Mucosa of descending colon (tissue), 3 donors: Measurements from ENCODE around the gene LRRC47. TPM values are rescaled to one million over a fixed set of nuclear protein-coding genes. Genes with fewer than 3 reads are reported as not detected.

ENCODE experiments used
- ATAC-seq: fragments of 200-7000 bp; cut with Tn5 transposase; one replicate; pipeline ENCODE4 v1.9.1; 2020; ENCODE audit warnings: mild to moderate bottlenecking, moderate library complexity
- DNase-seq, 3 donors: peaks; one replicate each; pipeline ENCODE4 v3.0.0-alpha.2; 2020
- H3K36me3 ChIP-seq: fragments of 200-600 bp; one replicate; pipeline ENCODE4 v1.8.0; 2021; ENCODE audit warnings: low read depth, mild to moderate bottlenecking
- H3K4me1 ChIP-seq: fragments of 200-600 bp; one replicate; pipeline ENCODE4 v1.8.0; 2021; ENCODE audit warnings: low read depth, mild to moderate bottlenecking
- H3K4me3 ChIP-seq: fragments of 200-600 bp; one replicate; pipeline ENCODE4 v1.8.0; 2021; ENCODE audit warnings: mild to moderate bottlenecking
- H3K9me3 ChIP-seq: fragments of 200-600 bp; one replicate; pipeline ENCODE4 v1.8.0; 2021; ENCODE audit warnings: mild to moderate bottlenecking
- intact Hi-C, 2 donors: fragments of 100-400 bp; cut with DNase I in 1 of 2; cut with micrococcal nuclease in 1 of 2; formaldehyde crosslinking; loops; one replicate each; pipeline versions ENCODE4 v1.11.0 to v1.11.1; 2022; cut with DNase I, micrococcal nuclease
- long read RNA-seq, 2 donors: library from polyadenylated mRNA; unstranded; transcript quantifications; one replicate each; pipeline ENCODE4 v2.0.0, GENCODE V29; 2019 to 2021
- total RNA-seq, 3 donors: library from RNA; stranded (reverse); fragmentation: NEBNext Ultra II Directional in 2 of 3; extraction: Animal tissue kit (Norgen Biotek cat#: 25700) in 2 of 3; gene quantifications; one replicate each; pipeline versions ENCODE4 v1.2.1 to v1.2.4, GENCODE V29; 2021 to 2023
- TF ChIP-seq, protein P1 (sequence below): fragments of 200-600 bp; IDR thresholded peaks from one replicate; pipeline ENCODE4 v1.8.0; 2022; ENCODE audit warnings: antibody characterized with exemption, mild to moderate bottlenecking
- donor health status: DM: no; HTN: no; CAD: no; lungs with moderate emphysema.
- donor health status: DM: no; HTN: no; CAD: no.
- donor health status: DM: no; HTN: yes; CAD: no.

Gene LRRC47
- 10 to 100 TPM; 33.2 to 58.9 (median 34.7) TPM for total RNA-seq
- long read RNA-seq, donor 1, full-length matches to known transcripts: 192 of 210 reads
- long read RNA-seq, donor 1, partial matches to known transcripts: 15 of 210 reads
- long read RNA-seq, donor 1, other reads (novel, unspliced or antisense): 3 of 210 reads
- long read RNA-seq, donor 2, full-length matches to known transcripts: 20 of 24 reads
- long read RNA-seq, donor 2, partial matches to known transcripts: 3 of 24 reads
- long read RNA-seq, donor 2, other reads (novel, unspliced or antisense): 1 of 24 reads

DNA sequence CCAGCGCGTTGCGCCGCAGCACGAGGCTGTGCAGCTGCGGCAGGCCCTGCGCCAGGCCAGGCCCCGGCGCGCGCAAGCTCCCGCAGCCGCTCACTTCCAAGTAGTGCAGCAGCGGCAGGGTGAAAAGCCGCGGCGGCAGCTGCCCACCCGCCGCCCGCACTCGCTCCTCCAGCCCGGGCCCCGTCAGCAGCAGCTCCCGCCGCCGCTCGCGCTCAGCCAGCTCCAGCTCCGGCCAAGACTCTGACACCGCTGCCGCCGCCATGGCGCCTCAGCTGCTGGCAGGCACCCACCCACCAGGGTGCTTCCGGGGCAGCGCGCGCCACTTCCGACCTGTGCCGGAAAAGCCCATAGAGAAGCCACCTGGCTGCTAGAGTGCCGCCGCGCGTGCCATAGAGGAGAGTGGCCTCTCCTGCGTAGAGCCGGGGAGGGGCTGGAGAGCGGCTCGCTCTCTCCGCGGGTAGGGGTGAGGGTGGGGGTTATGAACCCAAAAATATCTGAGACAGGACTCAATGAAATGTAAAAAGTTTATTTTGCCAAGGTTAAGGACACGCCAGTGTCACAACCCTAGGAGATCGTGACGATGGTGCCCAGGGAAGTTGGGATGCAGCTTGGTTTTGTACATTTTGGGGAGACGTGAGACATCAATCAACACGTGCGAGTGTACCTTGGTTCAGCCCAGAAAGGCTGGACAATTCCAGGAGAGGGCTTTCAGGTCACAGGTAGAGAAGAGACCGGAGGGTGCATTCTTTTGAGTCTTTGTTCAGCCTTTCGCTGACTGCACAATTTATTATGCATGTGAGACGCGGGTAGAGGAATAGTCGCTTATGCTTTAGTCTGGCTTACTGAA, at the start of gene LRRC47:
Gene LRRC47, minus strand, starts transcription at position 284 of the 847 bp plus-strand sequence. Its CDS starts 22 bp downstream, at position 262.
- H3K9me3 ChIP-seq: no peaks in the 10 kb centered on the region
- ATAC-seq (peak; percentile 100), DNase-seq (peak; percentile 95 to 96 (median 96))
- H3K4me3 ChIP-seq: peak within 1 kb of the TSS; percentile 95
- TF ChIP-seq, protein P1, sequence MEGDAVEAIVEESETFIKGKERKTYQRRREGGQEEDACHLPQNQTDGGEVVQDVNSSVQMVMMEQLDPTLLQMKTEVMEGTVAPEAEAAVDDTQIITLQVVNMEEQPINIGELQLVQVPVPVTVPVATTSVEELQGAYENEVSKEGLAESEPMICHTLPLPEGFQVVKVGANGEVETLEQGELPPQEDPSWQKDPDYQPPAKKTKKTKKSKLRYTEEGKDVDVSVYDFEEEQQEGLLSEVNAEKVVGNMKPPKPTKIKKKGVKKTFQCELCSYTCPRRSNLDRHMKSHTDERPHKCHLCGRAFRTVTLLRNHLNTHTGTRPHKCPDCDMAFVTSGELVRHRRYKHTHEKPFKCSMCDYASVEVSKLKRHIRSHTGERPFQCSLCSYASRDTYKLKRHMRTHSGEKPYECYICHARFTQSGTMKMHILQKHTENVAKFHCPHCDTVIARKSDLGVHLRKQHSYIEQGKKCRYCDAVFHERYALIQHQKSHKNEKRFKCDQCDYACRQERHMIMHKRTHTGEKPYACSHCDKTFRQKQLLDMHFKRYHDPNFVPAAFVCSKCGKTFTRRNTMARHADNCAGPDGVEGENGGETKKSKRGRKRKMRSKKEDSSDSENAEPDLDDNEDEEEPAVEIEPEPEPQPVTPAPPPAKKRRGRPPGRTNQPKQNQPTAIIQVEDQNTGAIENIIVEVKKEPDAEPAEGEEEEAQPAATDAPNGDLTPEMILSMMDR: no peak
- H3K36me3 ChIP-seq: no peaks in the 10 kb centered on the region
- peaks cover 26% of the 10 kb centered on the region for H3K4me1 ChIP-seq
- intact Hi-C loops: no loop called here

DNA sequence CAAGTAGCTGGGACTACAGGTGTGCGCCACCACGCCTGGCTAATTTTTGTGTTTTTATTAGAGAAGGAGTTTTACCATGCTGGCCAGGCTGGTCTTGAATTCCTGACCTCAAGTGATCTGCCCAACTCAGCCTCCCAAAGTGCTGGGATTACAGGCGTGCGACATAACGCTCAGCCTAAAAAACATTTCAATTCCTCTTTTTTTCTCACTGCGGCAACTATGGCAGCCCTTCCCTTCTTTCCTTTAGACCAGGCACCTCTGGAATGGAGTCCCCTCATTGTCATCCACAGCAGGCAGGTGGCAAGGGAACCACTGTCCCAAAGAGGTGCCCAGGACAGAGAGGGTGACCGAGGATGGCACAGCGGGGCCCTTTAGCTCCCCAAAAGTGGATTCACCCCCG, 46.6 kb upstream of the LRRC47 start:
- DNase-seq: no peak
- TF ChIP-seq, protein P1: no peak
- no peaks in the 10 kb centered on the region for H3K4me1 ChIP-seq
- H3K4me3 ChIP-seq: no peak overlapping the region
- intact Hi-C loops: no loop called here
- no peaks in the 10 kb centered on the region for H3K9me3 ChIP-seq
- ATAC-seq: no peak
- peaks cover 9% of the 10 kb centered on the region for H3K36me3 ChIP-seq

DNA sequence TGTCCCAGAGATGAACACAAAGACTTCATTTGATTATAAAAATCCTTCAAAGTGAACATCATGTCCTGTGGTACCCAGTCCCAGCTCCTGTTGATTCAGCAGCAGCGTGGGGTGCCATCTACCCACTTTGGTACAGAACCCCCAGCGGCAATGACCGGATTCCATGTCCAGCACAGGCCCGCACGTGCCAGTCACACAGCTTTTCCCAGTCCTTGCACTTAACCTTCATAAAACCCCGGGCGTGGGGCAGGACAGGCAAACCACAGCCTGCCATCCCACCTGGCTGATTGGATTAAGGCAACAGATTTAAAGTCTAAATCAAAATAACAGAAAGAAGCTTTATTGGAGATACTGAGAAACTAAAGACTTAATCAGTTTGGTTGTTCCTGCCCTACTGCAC, 45.2 kb upstream of the LRRC47 start:
- TF ChIP-seq, protein P1: no peak
- intact Hi-C loops: no loop called here
- H3K36me3 ChIP-seq: peaks cover 9% of the 10 kb centered on the region
- DNase-seq: no peak
- ATAC-seq: no peak
- H3K9me3 ChIP-seq: peaks cover 6% of the 10 kb centered on the region
- no peak overlapping the region for H3K4me3 ChIP-seq
- no peaks in the 10 kb centered on the region for H3K4me1 ChIP-seq

DNA sequence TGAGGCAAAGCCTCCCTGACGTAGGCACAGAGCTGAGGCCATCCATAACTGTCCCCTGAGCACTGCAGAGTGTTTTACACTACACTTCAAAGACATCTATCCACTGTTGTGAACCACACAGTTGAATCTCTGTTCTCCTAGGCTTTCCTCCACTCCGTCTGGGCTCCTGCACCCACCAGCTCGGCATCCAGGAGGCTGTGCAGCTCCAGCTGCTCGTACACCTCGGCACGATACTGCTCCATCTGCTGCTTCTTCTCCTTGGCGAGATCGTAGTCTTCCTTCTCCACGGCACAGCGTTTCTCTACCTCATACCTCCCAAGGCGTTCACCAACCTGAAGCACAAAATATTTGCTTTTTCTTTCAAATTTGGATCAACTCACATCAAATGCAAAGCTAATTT, 42.5 kb upstream of the LRRC47 start:
- Histone ChIP-seq H3K36me3 (peaks cover 9% of the 10 kb centered on the region), H3K4me1 (no peaks in the 10 kb centered on the region), H3K9me3 (peaks cover 6% of the 10 kb centered on the region), H3K4me3 (no peak overlapping the region)
- intact Hi-C loops: no loop called here
- TF ChIP-seq, protein P1: no peak
- ATAC-seq (no peak), DNase-seq (no peak)

DNA sequence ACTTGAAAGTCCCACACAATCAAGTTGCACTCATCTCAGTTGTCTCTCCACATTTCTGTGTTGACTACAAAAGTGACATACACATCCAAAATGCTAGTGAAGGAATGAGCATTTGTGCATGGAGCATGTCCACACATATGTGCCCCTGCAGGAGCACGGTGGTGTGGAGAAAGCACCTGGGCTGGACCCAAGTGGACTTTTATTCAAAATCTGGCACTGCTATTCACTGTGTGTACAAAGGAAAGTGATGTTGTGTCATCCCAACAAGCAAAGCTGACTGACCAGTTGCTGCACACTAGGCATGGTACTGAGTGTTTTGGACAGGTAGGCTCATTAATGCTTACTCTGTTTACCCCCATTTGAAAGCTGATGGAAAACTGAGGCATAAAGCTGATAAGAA, 41.4 kb upstream of the LRRC47 start:
- intact Hi-C loops: no loop called here
- TF ChIP-seq, protein P1: no peak
- no peak overlapping the region for H3K4me3 ChIP-seq
- peaks cover 13% of the 10 kb centered on the region for H3K36me3 ChIP-seq
- H3K4me1 ChIP-seq: no peaks in the 10 kb centered on the region
- no peak for ATAC-seq
- DNase-seq: no peak
- peaks cover 6% of the 10 kb centered on the region for H3K9me3 ChIP-seq
